Subcutaneous adipose tissue (tissue), 4 donors: ENCODE results near the gene SCUBE3. TPM values are rescaled to one million over a fixed set of nuclear protein-coding genes. Genes with fewer than 3 reads are reported as not detected.

Experiments
- CTCF ChIP-seq: fragments of 450-650 bp; IDR thresholded peaks from one replicate; pipeline ENCODE4 v1.5.1; 2016; ENCODE audit warnings: low read depth, mild to moderate bottlenecking, control low read depth, antibody characterized with exemption, moderate library complexity
- total RNA-seq, 4 donors: library from RNA; depleted of rRNA; stranded (reverse); fragments of >200 nt; gene quantifications; one replicate each; pipeline ENCODE4 v1.1.0, GENCODE V29; 2016

The SCUBE3 gene
- total RNA-seq, 4 donors from 2014 or later: 0.19 to 0.34 (median 0.22) TPM; not detected in 1

- TF ChIP-seq CTCF: no peak
Observed at GRCh38 chr6:35258858-35259193, 45.1 kb downstream of the SCUBE3 start.

- no peak for TF ChIP-seq CTCF
Observed at GRCh38 chr6:35259194-35259947, 45.6 kb downstream of the SCUBE3 start, which contains the start of gene ZNF76. Gene ZNF76 (plus strand): TSS chr6:35259735. CDS start chr6:35281152, 21,417 bp downstream.

- no peak for TF ChIP-seq CTCF
Observed at GRCh38 chr6:35259948-35260590, 46.3 kb downstream of the SCUBE3 start.

GRCh38 chr6:35260591-35261570, 47.1 kb downstream of the SCUBE3 start:
- no peak for TF ChIP-seq CTCF

- TF ChIP-seq CTCF: no peak
Observed at GRCh38 chr6:35262596-35262995, 48.8 kb downstream of the SCUBE3 start.

GRCh38 chr6:35264550-35265274, 51.0 kb downstream of the SCUBE3 start:
- TF ChIP-seq CTCF: no peak
